ENCODE measurements around the gene ZNF654.

DNA sequence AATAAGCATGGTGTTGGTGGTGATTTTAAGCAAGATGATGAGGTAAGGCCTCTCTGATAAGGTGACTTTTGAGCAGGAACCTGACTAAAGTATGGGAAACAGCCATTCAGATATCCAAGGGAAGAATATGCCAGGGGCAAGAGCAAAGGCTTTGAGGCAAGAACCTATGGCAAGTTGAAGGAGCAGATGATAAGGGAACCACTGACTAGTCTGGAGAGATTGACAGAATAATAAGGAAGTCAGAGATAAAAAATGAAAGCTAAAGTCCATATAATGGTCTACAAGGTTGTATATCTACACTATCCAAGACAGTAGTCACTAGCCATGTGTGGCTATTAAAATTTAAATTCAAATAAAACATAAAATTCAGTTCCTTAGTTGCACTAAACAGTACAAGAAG lies 88.2 kb downstream of the ZNF654 start:
- TF ChIP-seq FOXK2 (conservative IDR thresholded peaks at IDR 0.05 in 1 of 2, IDR thresholded peaks at IDR 0.05 in 1 of 2; ENCODE audit: low read depth in 2 of 2) (no peak), KDM1A (IDR thresholded peaks at IDR 0.05) (no peak), TRIM28 (IDR thresholded peaks at IDR 0.05) (no peak), MTA3 (IDR thresholded peaks at IDR 0.05; ENCODE audit: borderline replicate concordance) (no peak), BDP1 (IDR thresholded peaks at IDR 0.05; ENCODE audit: insufficient read depth, insufficient read length) (no peak), CTCF (IDR thresholded peaks at IDR 0.05 in 2 of 3, conservative IDR thresholded peaks at IDR 0.05 in 1 of 3; ENCODE audit: insufficient read depth in 2 of 3, low read depth in 1 of 3, low read length in 3 of 3) (no peak), SMARCC2 (IDR thresholded peaks at IDR 0.05; ENCODE audit: low read depth) (no peak), HMGXB4 (CRISPR knock-in tag; IDR thresholded peaks at IDR 0.05) (no peak), MCM5 (IDR thresholded peaks at IDR 0.05; ENCODE audit: low read depth) (no peak), CHCHD3 (CRISPR knock-in tag; IDR thresholded peaks at IDR 0.05) (no peak)
- TF ChIP-seq, protein P1, sequence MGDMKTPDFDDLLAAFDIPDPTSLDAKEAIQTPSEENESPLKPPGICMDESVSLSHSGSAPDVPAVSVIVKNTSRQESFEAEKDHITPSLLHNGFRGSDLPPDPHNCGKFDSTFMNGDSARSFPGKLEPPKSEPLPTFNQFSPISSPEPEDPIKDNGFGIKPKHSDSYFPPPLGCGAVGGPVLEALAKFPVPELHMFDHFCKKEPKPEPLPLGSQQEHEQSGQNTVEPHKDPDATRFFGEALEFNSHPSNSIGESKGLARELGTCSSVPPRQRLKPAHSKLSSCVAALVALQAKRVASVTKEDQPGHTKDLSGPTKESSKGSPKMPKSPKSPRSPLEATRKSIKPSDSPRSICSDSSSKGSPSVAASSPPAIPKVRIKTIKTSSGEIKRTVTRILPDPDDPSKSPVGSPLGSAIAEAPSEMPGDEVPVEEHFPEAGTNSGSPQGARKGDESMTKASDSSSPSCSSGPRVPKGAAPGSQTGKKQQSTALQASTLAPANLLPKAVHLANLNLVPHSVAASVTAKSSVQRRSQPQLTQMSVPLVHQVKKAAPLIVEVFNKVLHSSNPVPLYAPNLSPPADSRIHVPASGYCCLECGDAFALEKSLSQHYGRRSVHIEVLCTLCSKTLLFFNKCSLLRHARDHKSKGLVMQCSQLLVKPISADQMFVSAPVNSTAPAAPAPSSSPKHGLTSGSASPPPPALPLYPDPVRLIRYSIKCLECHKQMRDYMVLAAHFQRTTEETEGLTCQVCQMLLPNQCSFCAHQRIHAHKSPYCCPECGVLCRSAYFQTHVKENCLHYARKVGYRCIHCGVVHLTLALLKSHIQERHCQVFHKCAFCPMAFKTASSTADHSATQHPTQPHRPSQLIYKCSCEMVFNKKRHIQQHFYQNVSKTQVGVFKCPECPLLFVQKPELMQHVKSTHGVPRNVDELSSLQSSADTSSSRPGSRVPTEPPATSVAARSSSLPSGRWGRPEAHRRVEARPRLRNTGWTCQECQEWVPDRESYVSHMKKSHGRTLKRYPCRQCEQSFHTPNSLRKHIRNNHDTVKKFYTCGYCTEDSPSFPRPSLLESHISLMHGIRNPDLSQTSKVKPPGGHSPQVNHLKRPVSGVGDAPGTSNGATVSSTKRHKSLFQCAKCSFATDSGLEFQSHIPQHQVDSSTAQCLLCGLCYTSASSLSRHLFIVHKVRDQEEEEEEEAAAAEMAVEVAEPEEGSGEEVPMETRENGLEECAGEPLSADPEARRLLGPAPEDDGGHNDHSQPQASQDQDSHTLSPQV (IDR thresholded peaks at IDR 0.05) = no peak

All from K562 (cell line).